Embryonic facial prominence (tissue), 1 donor: ENCODE measurements around the gene VIT.

Experiments used
- DNase-seq: peaks from one replicate; pipeline ENCODE4 v3.0.0-alpha.2; 2016; ENCODE audit errors: extremely low spot score

The VIT gene

DNA sequence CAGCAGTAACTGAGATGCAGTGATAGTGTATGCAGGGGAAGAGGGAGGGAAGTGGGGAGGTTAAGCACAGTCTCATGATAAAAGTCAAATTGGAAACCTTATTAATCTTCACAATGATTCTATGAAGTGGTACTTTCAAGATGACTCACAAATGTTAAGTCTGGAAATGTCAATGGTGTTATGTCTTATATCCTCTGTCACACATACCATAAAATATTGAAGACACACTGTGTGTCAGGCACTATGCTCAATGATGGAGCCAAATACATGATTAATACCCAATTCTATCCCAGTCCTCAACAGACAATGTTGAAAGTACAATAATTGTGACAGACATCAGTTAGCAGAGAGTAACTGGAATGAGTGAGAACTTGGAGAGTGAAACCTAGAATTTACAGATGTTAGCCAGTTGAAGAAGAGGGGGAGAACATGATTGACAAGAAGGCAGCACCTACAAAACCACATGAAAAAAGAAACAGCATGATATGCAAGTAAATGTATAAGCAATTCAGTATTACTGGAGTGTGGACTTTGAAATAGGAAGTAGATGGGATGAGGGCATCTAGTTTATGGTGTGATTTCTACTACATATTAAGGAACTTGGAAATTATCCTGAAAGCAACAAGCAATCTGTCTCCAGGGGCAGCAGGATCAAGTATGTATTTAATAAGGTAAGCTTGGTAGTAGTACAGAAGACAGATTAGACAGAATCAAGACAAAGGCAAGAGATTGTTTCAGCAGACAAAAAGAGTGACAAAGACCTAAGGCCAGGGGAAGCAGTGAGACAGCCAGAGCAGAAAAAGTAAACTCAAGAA, 162.3 kb downstream of the VIT start:
- DNase-seq: no peak

- DNase-seq: no peak
Measured at GRCh38 chr2:36859366-36859792, 162.9 kb downstream of the VIT start.

DNA sequence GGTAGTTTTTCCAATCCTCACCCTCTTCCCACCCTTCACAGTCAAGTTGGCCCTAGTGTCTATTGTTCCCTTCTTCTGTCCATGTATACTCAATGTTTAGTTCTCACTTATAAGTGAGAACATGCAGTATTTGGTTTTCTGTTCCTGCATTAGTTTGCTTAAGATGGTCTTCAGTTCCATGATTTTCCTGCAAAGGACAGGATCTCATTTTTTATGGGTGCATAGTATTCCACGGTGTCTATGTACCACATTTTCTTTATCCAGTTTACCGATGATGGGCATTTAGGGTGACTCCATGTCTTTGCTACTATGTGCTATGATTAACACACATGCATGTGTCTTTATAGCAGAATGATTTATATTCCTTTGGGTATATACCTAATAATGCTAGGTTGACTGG, 165.4 kb downstream of the VIT start:
- no peak for DNase-seq
